HCT116 (cell line): ENCODE results near the gene PPDPF. TPM values are rescaled to one million over a fixed set of nuclear protein-coding genes. Genes with fewer than 3 reads are reported as not detected.
A peak's percentile ranks its signal among the peaks of the same experiment; 100 is the strongest.

Source experiments
- ATAC-seq: fragments of 200-7000 bp; cut with Tn5 transposase; 2 replicates; pipeline ENCODE4 v1.9.1; 2020; ENCODE audit warnings: mild to moderate bottlenecking, moderate library complexity
- BruUV-seq: library from RNA; stranded (reverse); fragments of 400-500 nt; replicated peaks from 2 replicates; lab custom pipeline; 2021; lab: Mats Ljungman, UMichigan
- CTCF ChIA-PET: fragments of 300-600 bp; sonication (Branson Sonifier 250); formaldehyde crosslinking; loops from one replicate; lab custom pipeline; 2021; ENCODE audit warnings: antibody characterized with exemption; lab: Charles Lee
- POLR2A ChIA-PET: fragments of 300-600, 350-600 bp; sonication (Branson Sonifier 250); formaldehyde crosslinking; loops from one replicate; lab custom pipeline; 2021; ENCODE audit warnings: antibody characterized with exemption; lab: Charles Lee
- RAD21 ChIA-PET, 2 experiments: fragments of 300-600 bp; sonication (Branson Sonifier 250); formaldehyde crosslinking; loops; one replicate each; lab custom pipeline; 2023; ENCODE audit warnings: low total read pairs in 2 of 2; ENCODE audit not compliant: uncharacterized antibody in 2 of 2, unreplicated experiment in 2 of 2, low non-redundant PET in 1 of 2; lab: Charles Lee
- DNase-seq: peaks from one replicate; pipeline ENCODE4 v3.0.0-alpha.2; 2010; ENCODE audit warnings: low read depth, low spot score
- H2AFZ ChIP-seq: fragments of 200-600 bp; shearing (Covaris generic), sonication (generic); 2 replicates; pipeline ENCODE4 v1.6.1; 2017; ENCODE audit warnings: low read depth, mixed run types, mixed read lengths, antibody characterized with exemption, low read length; ENCODE audit not compliant: poor library complexity, severe bottlenecking
- H3K27ac ChIP-seq: 2 replicates; pipeline ENCODE4 v1.5.1; 2012; ENCODE audit warnings: low read depth, low read length
- H3K27me3 ChIP-seq: fragments of 200-600 bp; sonication (generic); 2 replicates; pipeline ENCODE4 v1.6.1; 2016; ENCODE audit warnings: mixed run types, low read length, mixed read lengths; ENCODE audit not compliant: insufficient read depth
- H3K36me3 ChIP-seq, 2 experiments: fragments of 200-500 bp in 1 of 2; fragments of 200-600 bp in 1 of 2; sonication (Bioruptor generic) in 1 of 2; sonication (generic) in 1 of 2; 2 replicates each; pipeline versions ENCODE4 v1.5.1 to v1.6.1; 2014 to 2016; ENCODE audit warnings: low read length in 2 of 2, inconsistent platforms in 1 of 2, mixed read lengths in 1 of 2, mixed run types in 1 of 2; ENCODE audit not compliant: insufficient read depth in 2 of 2, control insufficient read depth in 1 of 2
- H3K4me1 ChIP-seq, 2 experiments: fragments of 200-600 bp in 1 of 2; sonication (generic) in 1 of 2; 2 replicates each; pipeline versions ENCODE4 v1.5.1 to v1.6.1; 2012 to 2017; ENCODE audit warnings: low read length in 2 of 2, inconsistent platforms in 1 of 2, mild to moderate bottlenecking in 1 of 2, mixed read lengths in 1 of 2, mixed run types in 1 of 2, moderate library complexity in 1 of 2; ENCODE audit not compliant: insufficient read depth in 2 of 2, control insufficient read depth in 1 of 2
- H3K4me2 ChIP-seq: fragments of 200-600 bp; sonication (generic); 2 replicates; pipeline ENCODE4 v1.6.1; 2017; ENCODE audit warnings: mixed run types, low read length, mixed read lengths
- H3K4me3 ChIP-seq, 2 experiments: fragments of 200-600 bp in 1 of 2; sonication (generic) in 1 of 2; replicated peaks in 1 of 2; 2 replicates each; pipeline ENCODE4 v1.5.1; 2011 to 2016; ENCODE audit warnings: low read length in 2 of 2, control low read depth in 1 of 2, low read depth in 1 of 2, mild to moderate bottlenecking in 1 of 2, mixed read lengths in 1 of 2, mixed run types in 1 of 2
- H3K79me2 ChIP-seq: fragments of 200-600 bp; sonication (generic); 2 replicates; pipeline ENCODE4 v1.6.1; 2017; ENCODE audit warnings: mild to moderate bottlenecking, mixed run types, low read length, moderate library complexity, mixed read lengths; ENCODE audit not compliant: insufficient read depth
- H3K9ac ChIP-seq: fragments of 200-600 bp; sonication (generic); 2 replicates; pipeline ENCODE4 v1.6.1; 2016; ENCODE audit warnings: low read length, mixed read lengths
- H3K9me2 ChIP-seq: fragments of 200-600 bp; sonication (generic), shearing (Covaris generic); 2 replicates; pipeline ENCODE4 v1.6.1; 2017; ENCODE audit warnings: mixed run types, mild to moderate bottlenecking, moderate library complexity; ENCODE audit not compliant: insufficient read depth
- H3K9me3 ChIP-seq, 2 experiments: fragments of 200-500 bp in 1 of 2; fragments of 200-600 bp in 1 of 2; sonication (Bioruptor generic) in 1 of 2; sonication (generic) in 1 of 2; 2 replicates each; pipeline ENCODE4 v1.6.1; 2014 to 2017; ENCODE audit warnings: low read length in 2 of 2, mixed read lengths in 2 of 2, inconsistent platforms in 1 of 2, low read depth in 1 of 2, mild to moderate bottlenecking in 1 of 2, mixed run types in 1 of 2, moderate library complexity in 1 of 2; ENCODE audit not compliant: control insufficient read depth in 1 of 2, insufficient read depth in 1 of 2
- H4K20me1 ChIP-seq: fragments of 200-600 bp; sonication (generic), shearing (Covaris generic); 2 replicates; pipeline ENCODE4 v1.6.1; 2017; ENCODE audit warnings: mixed run types, mild to moderate bottlenecking, moderate library complexity; ENCODE audit not compliant: insufficient read depth
- CBX3 ChIP-seq: IDR thresholded peaks from 2 replicates; pipeline ENCODE4 v1.6.1; 2012; ENCODE audit warnings: low read depth
- CEBPB ChIP-seq: IDR thresholded peaks from 2 replicates; pipeline ENCODE4 v1.6.1; 2012; ENCODE audit warnings: low read depth
- EGR1 ChIP-seq: IDR thresholded peaks from 2 replicates; pipeline ENCODE4 v1.6.1; 2012; ENCODE audit warnings: low read depth
- EZH2 ChIP-seq: fragments of 200-600 bp; sonication (generic); IDR thresholded peaks from 2 replicates; pipeline ENCODE4 v1.6.1; 2017; ENCODE audit warnings: antibody characterized with exemption, mixed run types
- FOSL1 ChIP-seq: IDR thresholded peaks from 2 replicates; pipeline ENCODE4 v1.6.1; 2012; ENCODE audit warnings: low read depth
- POLR2A ChIP-seq: IDR thresholded peaks from 2 replicates; pipeline ENCODE4 v1.7.0; 2011; ENCODE audit warnings: borderline replicate concordance; ENCODE audit not compliant: insufficient read depth, insufficient read length; ENCODE audit errors: extremely low read depth
- SIN3A ChIP-seq: IDR thresholded peaks from 2 replicates; pipeline ENCODE4 v1.6.1; 2012; ENCODE audit warnings: low read depth
- SP1 ChIP-seq: IDR thresholded peaks from 2 replicates; pipeline ENCODE4 v1.6.1; 2012; ENCODE audit warnings: low read depth
- TCF7L2 ChIP-seq: IDR thresholded peaks from 2 replicates; pipeline ENCODE4 v1.7.0; 2011; ENCODE audit warnings: borderline replicate concordance, inconsistent platforms; ENCODE audit not compliant: insufficient read depth, insufficient read length; ENCODE audit errors: extremely low read depth
- YY1 ChIP-seq: IDR thresholded peaks from 2 replicates; pipeline ENCODE4 v1.6.1; 2011; ENCODE audit warnings: low read length, low read depth, moderate library complexity, mild to moderate bottlenecking; ENCODE audit not compliant: insufficient replicate concordance; ENCODE audit errors: extremely low read depth
- intact Hi-C: fragments of 100-400 bp; cut with micrococcal nuclease; formaldehyde crosslinking; loops from 2 replicates; pipeline ENCODE4 v1.10.0; 2022
- total RNA-seq: library from RNA; stranded (reverse); gene quantifications from one replicate; pipeline ENCODE4 v1.2.1, GENCODE V29; 2021; ENCODE audit not compliant: unreplicated experiment
- TF ChIP-seq, protein P1 (sequence below), 3 experiments: fragments of 200-600 bp in 1 of 3; sonication (generic) in 1 of 3; IDR thresholded peaks in 2 of 3; conservative IDR thresholded peaks in 1 of 3; 2 replicates each; pipeline ENCODE4 v1.5.1; 2012 to 2017; ENCODE audit warnings: low read depth in 2 of 3, low read length in 2 of 3, antibody characterized with exemption in 1 of 3, borderline replicate concordance in 1 of 3, control low read depth in 1 of 3, mild to moderate bottlenecking in 1 of 3, mixed read lengths in 1 of 3, mixed run types in 1 of 3, moderate library complexity in 1 of 3; ENCODE audit not compliant: insufficient read depth in 1 of 3

PPDPF gene
- total RNA-seq, 1 experiment from 2014 or later, result 346 TPM

DNA sequence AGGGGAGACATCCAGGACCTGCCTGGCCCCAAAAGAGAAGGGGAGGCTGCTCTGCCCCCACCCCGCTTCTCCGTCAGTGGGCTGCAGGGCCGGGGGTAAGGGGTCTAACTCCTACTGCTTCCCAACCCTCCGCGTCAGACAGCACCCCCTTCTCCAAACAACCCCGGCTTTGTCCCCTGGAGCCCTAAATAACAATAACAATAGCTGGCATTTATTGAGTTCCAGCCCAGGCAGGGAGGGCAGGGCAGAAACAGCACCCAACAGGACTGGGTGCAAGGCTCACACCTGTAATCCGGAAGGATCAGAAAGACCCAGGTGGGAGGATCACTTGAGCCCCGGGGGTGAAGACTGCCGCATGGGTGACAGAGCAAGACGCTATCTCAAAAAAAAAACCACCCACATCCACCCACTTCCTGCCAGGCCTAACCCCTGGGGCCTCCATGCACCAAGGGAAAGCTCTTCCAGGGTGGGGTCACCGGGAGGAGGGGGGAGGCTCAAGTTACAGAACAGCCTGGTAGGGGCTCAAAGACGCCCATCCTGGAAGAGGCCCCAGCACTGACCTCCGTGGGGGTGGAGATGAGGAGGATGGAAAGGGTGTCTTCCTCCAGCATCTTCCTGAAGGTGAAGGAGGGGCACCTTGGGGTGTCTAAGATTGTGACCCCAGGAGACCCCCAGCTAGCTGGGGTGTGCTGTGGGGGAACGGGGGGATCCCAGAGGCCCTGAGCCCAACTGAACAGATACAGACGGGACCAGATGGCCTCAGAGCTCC, 32.1 kb downstream of the PPDPF start:
- H3K27me3 ChIP-seq, result no peaks in the 10 kb centered on the region
- H3K9me3 ChIP-seq, result no peaks in the 10 kb centered on the region
- CTCF ChIA-PET, result interaction anchor here (0.6 to 2.2 kb wide), 2 partner anchors 15 to 21 kb away, joined by 3 to 8 read pairs; partner anchors contain the start of genes HELZ2 and PTK6
- no peak overlapping the region for H2AFZ ChIP-seq
- H3K4me3 ChIP-seq, result no peak overlapping the region
- ATAC-seq, result no peak
- POLR2A ChIA-PET, result no interaction called here
- H3K9ac ChIP-seq, result no peak overlapping the region
- no peak for DNase-seq
- RAD21 ChIA-PET, result interaction anchor here in 1 of 2 experiments (0.7 kb wide), 1 partner anchor 14 kb away, joined by 3 read pairs; no protein-coding TSS in a partner anchor
- H3K79me2 ChIP-seq, result no peaks in the 10 kb centered on the region
- H4K20me1 ChIP-seq, result no peaks in the 10 kb centered on the region
- no peaks in the 10 kb centered on the region for H3K9me2 ChIP-seq
- H3K27ac ChIP-seq, result peak overlapping the region; percentile 38
- intact Hi-C loops, result no loop called here
- H3K4me1 ChIP-seq, result peaks cover 15 to 28% of the 10 kb centered on the region in 2 experiments
- peak overlapping the region; percentile 62 for H3K4me2 ChIP-seq
- TF ChIP-seq, protein P1, sequence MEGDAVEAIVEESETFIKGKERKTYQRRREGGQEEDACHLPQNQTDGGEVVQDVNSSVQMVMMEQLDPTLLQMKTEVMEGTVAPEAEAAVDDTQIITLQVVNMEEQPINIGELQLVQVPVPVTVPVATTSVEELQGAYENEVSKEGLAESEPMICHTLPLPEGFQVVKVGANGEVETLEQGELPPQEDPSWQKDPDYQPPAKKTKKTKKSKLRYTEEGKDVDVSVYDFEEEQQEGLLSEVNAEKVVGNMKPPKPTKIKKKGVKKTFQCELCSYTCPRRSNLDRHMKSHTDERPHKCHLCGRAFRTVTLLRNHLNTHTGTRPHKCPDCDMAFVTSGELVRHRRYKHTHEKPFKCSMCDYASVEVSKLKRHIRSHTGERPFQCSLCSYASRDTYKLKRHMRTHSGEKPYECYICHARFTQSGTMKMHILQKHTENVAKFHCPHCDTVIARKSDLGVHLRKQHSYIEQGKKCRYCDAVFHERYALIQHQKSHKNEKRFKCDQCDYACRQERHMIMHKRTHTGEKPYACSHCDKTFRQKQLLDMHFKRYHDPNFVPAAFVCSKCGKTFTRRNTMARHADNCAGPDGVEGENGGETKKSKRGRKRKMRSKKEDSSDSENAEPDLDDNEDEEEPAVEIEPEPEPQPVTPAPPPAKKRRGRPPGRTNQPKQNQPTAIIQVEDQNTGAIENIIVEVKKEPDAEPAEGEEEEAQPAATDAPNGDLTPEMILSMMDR (IDR thresholded peaks at IDR 0.05 in 2 of 3, conservative IDR thresholded peaks at IDR 0.05 in 1 of 3; ENCODE audit: borderline replicate concordance in 1 of 3, insufficient read depth in 1 of 3, low read depth in 2 of 3, low read length in 2 of 3), result no peak
- H3K36me3 ChIP-seq, result no peaks in the 10 kb centered on the region
- BruUV-seq, result no TSS peak

- Histone ChIP-seq H3K9ac (peak overlapping the region; percentile 73), H3K4me1 (peaks cover 12 to 21% of the 10 kb centered on the region in 2 experiments), H4K20me1 (no peaks in the 10 kb centered on the region), H3K27ac (peak overlapping the region; percentile 83), H2AFZ (no peak overlapping the region), H3K9me2 (no peaks in the 10 kb centered on the region), H3K36me3 (no peaks in the 10 kb centered on the region), H3K79me2 (no peaks in the 10 kb centered on the region), H3K4me2 (peak overlapping the region; percentile 100), H3K4me3 (peak overlapping the region; percentile 57 to 72), H3K9me3 (no peaks in the 10 kb centered on the region), H3K27me3 (no peaks in the 10 kb centered on the region)
- DNase-seq (peak; percentile 85), ATAC-seq (peak; percentile 86)
- CTCF ChIA-PET, result interaction anchor here (0.6 to 2.2 kb wide), 2 partner anchors 16 to 21 kb away, joined by 3 to 8 read pairs; partner anchors contain the start of genes HELZ2 and PTK6
- no TSS peak for BruUV-seq
- POLR2A ChIA-PET, result no interaction called here
- intact Hi-C loops, result no loop called here
- RAD21 ChIA-PET, result no interaction called here
- no peak for TF ChIP-seq EZH2
- TF ChIP-seq CEBPB, result no peak
- no peak for TF ChIP-seq SIN3A
- no peak for TF ChIP-seq FOSL1
- TF ChIP-seq CBX3, result no peak
- TF ChIP-seq YY1, result no peak
- peak; percentile 72 for TF ChIP-seq SP1
- TF ChIP-seq, protein P1 (IDR thresholded peaks at IDR 0.05 in 2 of 3, conservative IDR thresholded peaks at IDR 0.05 in 1 of 3; ENCODE audit: borderline replicate concordance in 1 of 3, insufficient read depth in 1 of 3, low read depth in 2 of 3, low read length in 2 of 3), result no peak
- TF ChIP-seq TCF7L2, result no peak
- no peak for TF ChIP-seq POLR2A
- no peak; the same call in 1 of the 2 replicates for TF ChIP-seq EGR1
Observed at GRCh38 chr20:63553251-63553932, 32.8 kb downstream of the PPDPF start.
